GM19328 (cell line): ENCODE data around the gene DNAJC27.

Experiments used
- ATAC-seq: cut with Tn5 transposase; IDR thresholded peaks from one replicate; pipeline ENCODE4 v1.9.1; 2021; ENCODE audit warnings: mild to moderate bottlenecking, moderate library complexity; ENCODE audit not compliant: unreplicated experiment

DNAJC27 gene

DNA sequence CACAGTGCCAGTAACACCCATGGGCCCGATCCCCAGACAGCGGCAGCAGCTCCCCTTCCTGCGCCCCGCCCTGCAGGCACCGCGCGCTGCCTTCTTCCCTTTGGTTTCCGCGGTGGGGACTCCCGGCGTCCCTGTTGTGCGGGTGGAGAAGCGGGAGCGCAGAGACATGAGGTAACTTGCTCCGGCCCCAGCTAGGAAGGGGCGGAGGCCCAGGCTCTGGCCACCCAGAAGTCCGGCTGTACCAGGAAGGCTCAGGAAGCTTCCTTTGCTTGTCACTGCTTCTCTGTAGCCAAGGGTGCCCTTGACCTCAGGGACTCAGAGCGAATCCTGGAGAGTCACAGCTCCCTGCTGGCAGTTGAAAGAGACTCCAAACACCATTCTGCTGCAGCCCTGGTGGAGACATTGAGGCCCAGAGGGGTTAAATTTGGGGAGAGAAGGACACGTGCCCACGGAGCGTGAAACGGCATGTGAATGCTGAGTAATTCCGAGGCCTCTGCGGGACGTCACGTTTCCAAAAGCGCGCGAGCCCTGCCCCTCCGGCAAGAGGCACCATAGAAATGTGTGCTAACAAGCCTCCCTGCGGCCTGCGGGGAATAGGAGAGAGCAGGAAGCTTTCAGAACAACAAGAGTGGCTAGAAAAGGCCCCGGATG, 45.0 kb downstream of the DNAJC27 start:
- no peak for ATAC-seq

GRCh38 chr2:24926220-24926601, 45.5 kb downstream of the DNAJC27 start:
- no peak for ATAC-seq

- ATAC-seq, result no peak
These were observed 45.9 kb downstream of the DNAJC27 start for GRCh38 chr2:24925815-24926214.

GRCh38 chr2:24924732-24925131, 47.0 kb downstream of the DNAJC27 start:
- ATAC-seq, result no peak

DNA sequence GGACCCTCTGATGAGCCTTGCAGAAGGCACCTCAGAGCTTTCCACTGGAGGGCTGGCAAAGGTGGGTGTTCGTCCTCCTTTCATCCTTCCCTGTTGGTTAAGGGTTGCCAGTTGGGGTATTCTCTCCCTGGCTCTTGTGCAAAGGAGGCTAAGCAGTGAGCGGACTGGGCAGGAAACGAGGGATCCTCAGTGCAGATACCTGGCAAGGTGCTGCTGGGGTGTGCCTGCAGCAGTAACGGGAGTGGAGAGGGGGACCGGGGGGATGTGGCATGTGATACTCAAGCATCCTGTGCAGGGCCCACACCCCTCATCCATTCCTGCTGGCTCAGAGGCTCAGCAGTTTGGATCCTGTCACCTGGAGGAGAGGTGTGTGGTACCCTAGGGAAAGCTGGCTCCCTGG, 47.5 kb downstream of the DNAJC27 start:
- no peak for ATAC-seq

DNA sequence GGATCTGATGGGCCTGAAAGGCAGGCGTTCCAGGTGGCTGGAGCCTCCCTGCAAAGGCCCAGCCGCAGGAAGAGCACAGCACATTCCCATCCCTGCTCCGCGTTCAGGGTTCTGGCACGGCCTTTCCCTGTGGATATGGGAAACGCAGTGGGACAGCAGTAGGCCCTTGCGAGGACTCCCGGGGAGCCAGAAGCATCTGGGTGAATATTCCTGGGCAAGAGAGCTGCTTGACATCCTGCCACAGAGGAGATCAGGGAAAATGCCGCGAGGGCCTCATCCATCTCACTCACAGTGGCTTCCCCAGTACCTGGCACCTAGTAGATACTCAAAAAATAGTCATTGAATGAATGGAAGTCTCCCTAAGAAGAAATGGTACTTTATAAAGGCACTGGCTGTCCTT, 48.6 kb downstream of the DNAJC27 start:
- ATAC-seq, result no peak

DNA sequence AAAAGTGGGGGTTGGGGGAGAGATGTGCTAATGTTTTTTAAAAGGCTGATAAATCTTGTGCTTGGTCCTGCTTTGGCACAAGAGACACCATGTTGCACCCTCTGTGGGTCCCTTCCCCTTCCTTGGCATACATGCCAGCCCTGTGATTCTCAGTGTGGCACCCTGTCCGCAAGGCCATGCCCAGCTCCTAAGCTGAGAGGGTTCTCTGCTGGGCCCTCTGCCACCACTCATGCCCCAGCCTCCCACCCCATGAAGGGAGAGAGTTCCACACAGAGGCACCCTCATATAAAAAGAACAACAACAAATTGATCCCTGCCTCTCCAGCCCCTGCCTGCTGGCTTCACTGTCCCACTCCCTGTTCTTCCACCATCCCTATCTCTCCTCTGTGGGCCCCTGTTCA, 49.2 kb downstream of the DNAJC27 start:
- no peak for ATAC-seq

- ATAC-seq, result no peak
These were observed 50.8 kb downstream of the DNAJC27 start for GRCh38 chr2:24920809-24921441.

DNA sequence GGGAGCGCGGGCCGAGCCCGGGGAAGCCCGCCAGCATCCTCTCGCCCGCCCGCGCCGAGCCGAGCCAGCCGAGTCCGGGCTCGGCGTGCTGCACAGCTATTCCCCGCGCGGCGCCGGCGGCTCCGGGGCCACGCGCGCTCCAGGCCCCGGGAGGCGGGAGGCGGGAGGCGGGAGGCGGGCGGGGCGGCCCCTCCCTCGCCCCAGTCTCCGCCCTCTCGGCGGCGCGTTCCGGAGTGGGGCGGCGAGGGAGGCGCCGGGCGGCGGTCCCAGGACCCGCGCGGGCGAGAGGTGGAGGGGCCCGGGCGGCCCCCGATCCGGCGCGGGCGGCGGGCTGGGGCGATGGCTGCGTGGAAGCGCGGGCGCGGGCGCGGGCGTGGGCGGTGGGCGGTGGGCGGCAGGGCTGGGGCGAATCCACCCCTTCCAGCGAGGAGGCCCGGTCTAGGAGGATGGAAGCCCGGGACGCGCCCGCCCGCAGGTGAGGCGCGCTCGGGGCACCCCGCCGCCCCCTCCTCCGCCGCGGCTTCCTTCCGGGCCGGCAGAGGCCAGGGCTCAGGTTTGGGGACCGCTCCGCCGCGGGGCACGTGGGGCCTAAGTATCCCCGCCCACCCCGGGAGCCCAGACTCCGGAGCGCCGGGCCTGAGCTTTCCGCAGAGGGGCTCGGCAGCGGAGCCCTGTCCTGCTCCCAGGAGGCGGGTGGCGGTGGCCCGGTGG, 51.5 kb downstream of the DNAJC27 start, which contains the start of gene ADCY3:
Gene ADCY3, minus strand, starts transcription at position 140 of the 711 bp plus-strand sequence. CDS start 1,250 bp downstream, outside the sequence.
- peak; percentile 42 for ATAC-seq

GRCh38 chr2:24919506-24920097, 52.2 kb downstream of the DNAJC27 start:
- ATAC-seq, result peak; percentile 20

- no peak for ATAC-seq
These were observed 52.7 kb downstream of the DNAJC27 start for GRCh38 chr2:24919037-24919505.

GRCh38 chr2:24918326-24919036, 53.3 kb downstream of the DNAJC27 start:
- no peak for ATAC-seq

DNA sequence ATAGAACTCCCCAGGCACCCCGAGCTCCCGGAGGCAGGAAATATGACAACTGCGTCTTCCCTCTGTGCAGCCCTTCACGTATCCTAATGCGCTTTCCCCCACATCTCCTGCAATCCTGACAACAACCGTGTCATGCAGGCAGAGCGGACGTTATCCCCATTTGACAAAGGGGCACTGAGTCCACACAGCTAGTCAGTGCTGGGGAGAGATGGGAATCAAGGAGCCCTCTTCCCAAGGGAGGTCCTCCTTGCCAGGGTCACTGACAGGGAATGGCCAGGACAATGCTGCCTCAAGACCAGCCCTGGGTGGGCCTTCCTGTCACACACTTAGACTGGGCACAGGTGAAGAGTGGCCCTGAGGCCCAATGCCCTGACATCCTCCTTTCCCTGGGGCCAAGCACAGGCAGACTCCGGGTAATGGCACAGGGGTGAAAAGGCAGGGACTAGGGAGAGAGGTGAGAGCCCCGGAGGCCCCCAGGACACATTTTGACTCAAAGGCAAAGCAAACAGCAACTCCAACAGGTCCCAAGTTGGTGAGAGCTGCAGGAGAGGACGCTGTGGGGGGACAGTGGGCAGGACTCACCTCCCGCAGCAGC, 53.9 kb downstream of the DNAJC27 start:
- no peak for ATAC-seq

GRCh38 chr2:24917086-24917485, 54.7 kb downstream of the DNAJC27 start:
- no peak for ATAC-seq

GRCh38 chr2:24915796-24916195, 56.0 kb downstream of the DNAJC27 start:
- no peak for ATAC-seq

DNA sequence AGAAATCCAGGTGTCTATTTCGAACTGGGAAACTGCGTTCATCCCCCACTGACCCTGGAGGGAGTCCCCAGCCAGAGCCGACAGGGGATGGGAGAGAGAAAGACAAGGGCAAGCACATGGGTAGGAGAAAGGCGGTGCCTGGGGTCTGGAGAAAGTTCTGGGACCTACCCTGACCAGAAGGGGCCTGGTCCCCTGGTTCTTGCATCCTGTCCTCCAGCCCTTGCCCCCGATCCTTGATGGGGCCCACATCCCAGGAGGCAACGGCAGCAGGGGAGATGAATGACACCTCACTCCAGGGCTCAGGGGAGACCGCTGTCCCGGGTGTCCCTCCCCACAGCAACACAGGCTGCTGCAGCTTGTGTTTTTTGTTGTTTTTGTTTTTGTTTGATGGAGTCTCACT, 56.6 kb downstream of the DNAJC27 start:
- ATAC-seq, result no peak

- no peak for ATAC-seq
These were observed 57.0 kb downstream of the DNAJC27 start for GRCh38 chr2:24914713-24915112.

- no peak for ATAC-seq
These were observed 57.8 kb downstream of the DNAJC27 start for GRCh38 chr2:24913911-24914310.

DNA sequence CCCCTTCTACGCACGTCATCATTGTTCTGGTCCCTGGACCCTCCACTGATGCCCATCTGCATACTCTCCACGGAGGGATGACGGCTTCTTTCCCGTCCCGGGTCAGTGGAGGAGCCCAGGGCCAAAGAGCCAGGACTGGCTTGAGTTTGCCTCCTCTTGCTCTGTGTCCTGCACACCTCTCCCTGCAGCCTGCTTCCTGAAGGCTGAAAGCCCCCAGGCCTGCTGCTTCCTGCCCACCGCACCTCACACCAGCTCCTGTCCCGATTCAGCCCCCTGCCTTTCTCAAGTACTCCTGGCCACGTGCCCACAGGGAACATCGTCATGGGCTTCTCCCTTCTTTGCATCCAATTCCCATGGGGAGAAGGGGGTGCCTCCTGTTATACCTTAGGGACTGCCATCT, 58.8 kb downstream of the DNAJC27 start:
- no peak for ATAC-seq

GRCh38 chr2:24912523-24912922, 59.2 kb downstream of the DNAJC27 start:
- no peak for ATAC-seq

DNA sequence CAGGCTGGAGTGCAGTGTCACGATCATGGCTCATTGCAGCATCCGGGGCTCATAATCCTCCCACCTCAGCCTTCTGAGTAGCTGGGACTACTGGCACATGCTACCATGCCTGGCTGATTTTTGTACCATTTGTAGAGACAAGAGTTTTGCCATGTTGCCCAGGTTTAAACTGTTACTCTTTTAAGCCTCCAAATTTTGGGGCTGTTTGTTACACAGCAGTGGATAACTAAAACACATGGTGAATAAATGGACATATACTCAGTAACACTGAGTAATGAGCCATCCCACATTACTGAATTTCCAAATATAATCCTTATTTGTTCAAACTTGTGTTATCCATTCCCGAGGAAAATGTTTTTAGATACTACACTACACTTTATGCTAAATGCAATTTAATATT, 61.5 kb downstream of the DNAJC27 start:
- no peak for ATAC-seq
